GM23338 (cell line): ENCODE data around the gene DPP10. TPM values are rescaled to one million over a fixed set of nuclear protein-coding genes. Genes with fewer than 3 reads are reported as not detected.

Experiments
- ATAC-seq: fragments of 200-7000 bp; cut with Tn5 transposase; 3 replicates; pipeline ENCODE4 v1.9.1; 2020
- DNase-seq: peaks from one replicate; pipeline ENCODE4 v3.0.0-alpha.2; 2015; ENCODE audit warnings: low spot score
- H2AFZ ChIP-seq: fragments of 200-600 bp; sonication (generic); 2 replicates; pipeline ENCODE4 v1.8.0; 2016; ENCODE audit warnings: antibody characterized with exemption, mild to moderate bottlenecking, moderate library complexity
- H3F3A ChIP-seq: fragments of 200-600 bp; sonication (generic); replicated peaks from 2 replicates; pipeline ENCODE4 v1.8.0; 2017; ENCODE audit warnings: antibody characterized with exemption, mixed run types, low read depth
- H3K27ac ChIP-seq: fragments of 200-600 bp; sonication (generic); 2 replicates; pipeline ENCODE4 v1.6.1; 2016; ENCODE audit warnings: low read depth
- H3K27me3 ChIP-seq: fragments of 200-600 bp; sonication (generic); 2 replicates; pipeline ENCODE4 v1.8.0; 2016; ENCODE audit warnings: mild to moderate bottlenecking, mixed run types, moderate library complexity; ENCODE audit not compliant: insufficient read depth
- H3K36me3 ChIP-seq: fragments of 200-600 bp; sonication (generic); 2 replicates; pipeline ENCODE4 v1.8.0; 2016; ENCODE audit warnings: mild to moderate bottlenecking; ENCODE audit not compliant: insufficient read depth
- H3K4me1 ChIP-seq: fragments of 200-600 bp; sonication (generic); 2 replicates; pipeline ENCODE4 v1.8.0; 2016; ENCODE audit warnings: mild to moderate bottlenecking, moderate library complexity; ENCODE audit not compliant: insufficient read depth
- H3K4me2 ChIP-seq: fragments of 200-600 bp; sonication (generic); 2 replicates; pipeline ENCODE4 v1.7.1; 2017; ENCODE audit warnings: mixed run types
- H3K4me3 ChIP-seq: fragments of 200-600 bp; sonication (generic); 2 replicates; pipeline ENCODE4 v1.6.1; 2016; ENCODE audit warnings: mixed run types
- H3K79me2 ChIP-seq: fragments of 200-600 bp; sonication (generic); replicated peaks from 2 replicates; pipeline ENCODE4 v1.8.0; 2017; ENCODE audit warnings: mild to moderate bottlenecking; ENCODE audit not compliant: insufficient read depth
- H3K9me2 ChIP-seq: fragments of 200-600 bp; sonication (generic); 2 replicates; pipeline ENCODE4 v1.8.0; 2017; ENCODE audit not compliant: insufficient read depth
- H4K20me1 ChIP-seq: fragments of 200-600 bp; sonication (generic); replicated peaks from 2 replicates; pipeline ENCODE4 v1.8.0; 2017; ENCODE audit warnings: mild to moderate bottlenecking; ENCODE audit not compliant: insufficient read depth
- H3K27ac Mint-ChIP-seq: 2 replicates; pipeline ENCODE4 v1.8.0; 2020; ENCODE audit warnings: inconsistent platforms, mild to moderate bottlenecking, moderate library complexity, mixed read lengths
- H3K27me3 Mint-ChIP-seq: 3 replicates; pipeline ENCODE4 v1.8.0; 2022; ENCODE audit warnings: low read depth, mild to moderate bottlenecking, moderate library complexity, mixed read lengths, inconsistent platforms; ENCODE audit not compliant: insufficient read depth, poor library complexity
- H3K36me3 Mint-ChIP-seq: 3 replicates; pipeline ENCODE4 v1.8.0; 2021; ENCODE audit warnings: low read depth, mild to moderate bottlenecking, inconsistent platforms, moderate library complexity, mixed read lengths
- H3K4me1 Mint-ChIP-seq: 3 replicates; pipeline ENCODE4 v1.8.0; 2020; ENCODE audit warnings: mild to moderate bottlenecking, inconsistent platforms, mixed read lengths
- H3K4me3 Mint-ChIP-seq: 3 replicates; pipeline ENCODE4 v1.8.0; 2021; ENCODE audit warnings: moderate library complexity, mild to moderate bottlenecking, inconsistent platforms, mixed read lengths
- H3K9me3 Mint-ChIP-seq: 3 replicates; pipeline ENCODE4 v1.8.0; 2020; ENCODE audit warnings: moderate library complexity, mild to moderate bottlenecking, inconsistent platforms, mixed read lengths
- ETS1 ChIP-seq: IDR thresholded peaks from 2 replicates; pipeline ENCODE4 v1.6.1; 2016; ENCODE audit warnings: antibody characterized with exemption
- EZH2 ChIP-seq: fragments of 200-600 bp; sonication (generic); IDR thresholded peaks from one replicate; pipeline ENCODE4 v1.8.0; 2017; ENCODE audit warnings: antibody characterized with exemption, mild to moderate bottlenecking, low read depth; ENCODE audit not compliant: unreplicated experiment
- JUNB ChIP-seq: IDR thresholded peaks from one replicate; pipeline ENCODE4 v1.6.1; 2016; ENCODE audit warnings: antibody characterized with exemption; ENCODE audit not compliant: unreplicated experiment
- POLR2AphosphoS5 ChIP-seq: IDR thresholded peaks from 2 replicates; pipeline ENCODE4 v1.6.1; 2016; ENCODE audit warnings: antibody characterized with exemption, low read depth
- STAT1 ChIP-seq: IDR thresholded peaks from one replicate; pipeline ENCODE4 v1.6.1; 2016; ENCODE audit warnings: antibody characterized with exemption; ENCODE audit not compliant: unreplicated experiment
- ZNF114 ChIP-seq: fragments of 250-450 bp; sonication (Bioruptor Pico); IDR thresholded peaks from 2 replicates; pipeline ENCODE4 v1.5.0; 2020; ENCODE audit warnings: mild to moderate bottlenecking, moderate library complexity
- ZNF331 ChIP-seq: fragments of 250-450 bp; sonication (Bioruptor Pico); IDR thresholded peaks from 2 replicates; pipeline ENCODE4 v1.5.0; 2020; ENCODE audit warnings: low read depth, mild to moderate bottlenecking, moderate library complexity
- polyA plus RNA-seq: library from polyadenylated mRNA; unstranded; fragments of >200 nt; fragmentation: Nextera tagmentation; extraction: Ambion mirVana; gene quantifications from 2 replicates; pipeline ENCODE4 v1.2.1, GENCODE V29; 2016
- total RNA-seq: library from RNA; depleted of rRNA; stranded (reverse); fragments of >200 nt; shearing (Covaris generic); gene quantifications from 2 replicates; pipeline ENCODE4 v1.2.3, GENCODE V29; 2014
- TF ChIP-seq, protein P1 (sequence below), 2 experiments: fragments of 200-600 bp in 1 of 2; sonication (generic) in 1 of 2; conservative IDR thresholded peaks; 2 replicates each; pipeline versions ENCODE4 v1.5.1 to v1.6.1; 2016 to 2017; ENCODE audit warnings: antibody characterized with exemption in 2 of 2, low read depth in 2 of 2, mild to moderate bottlenecking in 2 of 2, moderate library complexity in 1 of 2

Gene DPP10
- total and polyA plus RNA-seq, 2 experiments from 2014 or later: 3.6 to 14.8 TPM

GRCh38 chr2:114729026-114729425 is 286.6 kb downstream of the DPP10 start:
- H3F3A ChIP-seq: no peaks in the 10 kb centered on the region
- Mint-ChIP-seq H3K4me3 (no peak overlapping the region), H3K4me1 (peaks cover 3% of the 10 kb centered on the region; the same call in 1 of the 3 replicates), H3K9me3 (peaks cover 16% of the 10 kb centered on the region), H3K27me3 (no peaks in the 10 kb centered on the region), H3K27ac (no peak overlapping the region), H3K36me3 (no peaks in the 10 kb centered on the region)
- H3K9me2 ChIP-seq: no peaks in the 10 kb centered on the region
- H3K4me3 ChIP-seq: no peak overlapping the region
- peak; percentile 58 for ATAC-seq
- no peak overlapping the region for H3K27ac ChIP-seq
- H3K4me2 ChIP-seq: no peak overlapping the region
- H4K20me1 ChIP-seq: no peaks in the 10 kb centered on the region
- H3K36me3 ChIP-seq: no peaks in the 10 kb centered on the region
- no peaks in the 10 kb centered on the region for H3K27me3 ChIP-seq
- no peak overlapping the region; the same call in 1 of the 2 replicates for H2AFZ ChIP-seq
- peak; percentile 34 for DNase-seq
- H3K4me1 ChIP-seq: peaks cover 12% of the 10 kb centered on the region; the same call in 1 of the 2 replicates
- H3K79me2 ChIP-seq: no peaks in the 10 kb centered on the region
- TF ChIP-seq STAT1 (no peak), POLR2AphosphoS5 (no peak)
- TF ChIP-seq, protein P1, sequence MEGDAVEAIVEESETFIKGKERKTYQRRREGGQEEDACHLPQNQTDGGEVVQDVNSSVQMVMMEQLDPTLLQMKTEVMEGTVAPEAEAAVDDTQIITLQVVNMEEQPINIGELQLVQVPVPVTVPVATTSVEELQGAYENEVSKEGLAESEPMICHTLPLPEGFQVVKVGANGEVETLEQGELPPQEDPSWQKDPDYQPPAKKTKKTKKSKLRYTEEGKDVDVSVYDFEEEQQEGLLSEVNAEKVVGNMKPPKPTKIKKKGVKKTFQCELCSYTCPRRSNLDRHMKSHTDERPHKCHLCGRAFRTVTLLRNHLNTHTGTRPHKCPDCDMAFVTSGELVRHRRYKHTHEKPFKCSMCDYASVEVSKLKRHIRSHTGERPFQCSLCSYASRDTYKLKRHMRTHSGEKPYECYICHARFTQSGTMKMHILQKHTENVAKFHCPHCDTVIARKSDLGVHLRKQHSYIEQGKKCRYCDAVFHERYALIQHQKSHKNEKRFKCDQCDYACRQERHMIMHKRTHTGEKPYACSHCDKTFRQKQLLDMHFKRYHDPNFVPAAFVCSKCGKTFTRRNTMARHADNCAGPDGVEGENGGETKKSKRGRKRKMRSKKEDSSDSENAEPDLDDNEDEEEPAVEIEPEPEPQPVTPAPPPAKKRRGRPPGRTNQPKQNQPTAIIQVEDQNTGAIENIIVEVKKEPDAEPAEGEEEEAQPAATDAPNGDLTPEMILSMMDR (conservative IDR thresholded peaks at IDR 0.05; ENCODE audit: low read depth in 2 of 2): peak; percentile 47 to 54

DNA sequence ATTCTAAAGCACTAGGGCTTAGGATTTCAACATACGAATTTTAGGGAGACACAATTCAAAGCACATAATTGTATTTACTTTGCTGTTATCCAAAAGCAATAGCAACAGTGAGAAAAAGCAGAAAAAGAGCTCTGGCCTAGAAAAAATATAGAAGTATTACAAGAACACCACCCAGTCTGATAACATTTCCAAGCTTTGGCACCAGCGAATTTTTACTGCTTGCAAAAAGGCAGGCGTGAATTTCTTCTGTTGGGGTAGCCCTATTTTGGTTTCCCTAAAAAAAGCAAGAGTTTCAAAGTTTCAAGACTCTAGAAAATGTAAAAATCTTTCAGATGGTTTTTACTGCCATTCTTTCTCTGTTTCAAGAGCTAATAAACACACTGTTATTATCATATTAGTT is 292.7 kb downstream of the DPP10 start:
- ATAC-seq (no peak), DNase-seq (no peak)
- H2AFZ ChIP-seq: no peak overlapping the region
- H3K9me2 ChIP-seq: no peaks in the 10 kb centered on the region
- no peak overlapping the region for H3K4me3 Mint-ChIP-seq
- no peak overlapping the region for H3K27ac Mint-ChIP-seq
- H3K36me3 Mint-ChIP-seq: no peaks in the 10 kb centered on the region
- H3K36me3 ChIP-seq: no peaks in the 10 kb centered on the region
- peaks cover 2% of the 10 kb centered on the region for H3K27me3 Mint-ChIP-seq
- no peak for TF ChIP-seq ZNF114 (CRISPR knock-in tag)
- no peak for TF ChIP-seq JUNB
- TF ChIP-seq STAT1: no peak
- H3K27ac ChIP-seq: no peak overlapping the region
- no peaks in the 10 kb centered on the region for H3F3A ChIP-seq
- H3K4me3 ChIP-seq: no peak overlapping the region
- H3K4me1 ChIP-seq: no peaks in the 10 kb centered on the region
- H3K27me3 ChIP-seq: no peaks in the 10 kb centered on the region
- no peaks in the 10 kb centered on the region for H3K4me1 Mint-ChIP-seq
- H3K9me3 Mint-ChIP-seq: peaks cover 9% of the 10 kb centered on the region
- H4K20me1 ChIP-seq: no peaks in the 10 kb centered on the region
- H3K4me2 ChIP-seq: no peak overlapping the region
- no peaks in the 10 kb centered on the region for H3K79me2 ChIP-seq

- Histone ChIP-seq H3F3A (no peaks in the 10 kb centered on the region), H3K9me2 (no peaks in the 10 kb centered on the region), H3K27ac (no peak overlapping the region), H2AFZ (no peak overlapping the region), H3K4me1 (peaks cover 6% of the 10 kb centered on the region; the same call in 1 of the 2 replicates), H3K36me3 (peaks cover 3% of the 10 kb centered on the region; the same call in 1 of the 2 replicates), H3K27me3 (no peaks in the 10 kb centered on the region), H3K4me2 (no peak overlapping the region), H3K79me2 (no peaks in the 10 kb centered on the region), H3K4me3 (no peak overlapping the region), H4K20me1 (no peaks in the 10 kb centered on the region)
- Mint-ChIP-seq H3K27ac (no peak overlapping the region), H3K27me3 (peaks cover 2% of the 10 kb centered on the region), H3K36me3 (no peaks in the 10 kb centered on the region), H3K4me3 (no peak overlapping the region), H3K9me3 (peaks cover 6% of the 10 kb centered on the region; the same call in 1 of the 3 replicates), H3K4me1 (peaks cover 9% of the 10 kb centered on the region)
- DNase-seq (no peak), ATAC-seq (no peak)
- TF ChIP-seq ZNF331 (no peak), ETS1 (no peak), ZNF114 (CRISPR knock-in tag) (no peak), JUNB (no peak), EZH2 (no peak), STAT1 (no peak)
- TF ChIP-seq, protein P1 (conservative IDR thresholded peaks at IDR 0.05; ENCODE audit: low read depth in 2 of 2): no peak
Measured at GRCh38 chr2:114742245-114742644, 299.8 kb downstream of the DPP10 start.
